Astrocyte (in vitro differentiated cells and primary cell): Measurements from ENCODE around the gene SLC45A1. TPM values are rescaled to one million over a fixed set of nuclear protein-coding genes. Genes with fewer than 3 reads are reported as not detected.

ENCODE experiments used
- DNase-seq: peaks from one replicate; pipeline ENCODE4 v3.0.0-alpha.2; 2010; ENCODE audit warnings: low read depth
- FAIRE-seq: peaks from 2 replicates; lab custom pipeline; 2011; peaks lifted over from hg19 to GRCh38; lab: Jason Lieb, UNC
- H2AFZ ChIP-seq: 2 replicates; pipeline ENCODE4 v1.6.0; 2012; ENCODE audit warnings: low read depth, low read length, inconsistent platforms
- H3K27ac ChIP-seq: 2 replicates; pipeline ENCODE4 v1.5.1; 2011; ENCODE audit warnings: low read depth, low read length, inconsistent platforms
- H3K27me3 ChIP-seq: 2 replicates; pipeline ENCODE4 v1.6.0; 2011; ENCODE audit warnings: low read length, inconsistent platforms; ENCODE audit not compliant: insufficient read depth
- H3K36me3 ChIP-seq: 2 replicates; pipeline ENCODE4 v1.5.1; 2011; ENCODE audit warnings: low read length, inconsistent platforms; ENCODE audit not compliant: insufficient read depth
- H3K4me1 ChIP-seq: 2 replicates; pipeline ENCODE4 v1.5.1; 2011; ENCODE audit warnings: low read length, inconsistent platforms; ENCODE audit not compliant: insufficient read depth
- H3K4me2 ChIP-seq: 2 replicates; pipeline ENCODE4 v1.6.0; 2012; ENCODE audit warnings: low read length, inconsistent platforms
- H3K4me3 ChIP-seq: 2 replicates; pipeline ENCODE4 v1.5.1; 2011; ENCODE audit warnings: low read depth, mild to moderate bottlenecking, low read length, inconsistent platforms; ENCODE audit not compliant: insufficient read depth
- H3K79me2 ChIP-seq: 2 replicates; pipeline ENCODE4 v1.6.0; 2012; ENCODE audit warnings: mild to moderate bottlenecking, low read length, inconsistent platforms; ENCODE audit not compliant: insufficient read depth
- H3K9ac ChIP-seq: 2 replicates; pipeline ENCODE4 v1.6.0; 2012; ENCODE audit warnings: mild to moderate bottlenecking, low read length, inconsistent platforms
- H3K9me3 ChIP-seq: 2 replicates; pipeline ENCODE4 v1.5.1; 2012; ENCODE audit warnings: low read depth, mild to moderate bottlenecking, low read length, inconsistent platforms; ENCODE audit not compliant: insufficient read depth
- H4K20me1 ChIP-seq: 2 replicates; pipeline ENCODE4 v1.6.0; 2012; ENCODE audit warnings: low read length, inconsistent platforms; ENCODE audit not compliant: insufficient read depth
- H3K27ac Mint-ChIP-seq: one replicate; pipeline ENCODE4 v1.8.0; 2021; ENCODE audit warnings: mild to moderate bottlenecking, mixed read lengths; ENCODE audit not compliant: unreplicated experiment
- H3K27me3 Mint-ChIP-seq: one replicate; pipeline ENCODE4 v1.8.0; 2021; ENCODE audit warnings: low read depth, mixed read lengths; ENCODE audit not compliant: unreplicated experiment
- H3K36me3 Mint-ChIP-seq: one replicate; pipeline ENCODE4 v1.8.0; 2021; ENCODE audit warnings: low read depth, mixed read lengths; ENCODE audit not compliant: unreplicated experiment
- H3K4me1 Mint-ChIP-seq: one replicate; pipeline ENCODE4 v1.8.0; 2021; ENCODE audit warnings: low read depth, mixed read lengths; ENCODE audit not compliant: unreplicated experiment
- H3K4me3 Mint-ChIP-seq: one replicate; pipeline ENCODE4 v1.8.0; 2021; ENCODE audit warnings: mild to moderate bottlenecking, moderate library complexity, mixed read lengths; ENCODE audit not compliant: unreplicated experiment
- H3K9me3 Mint-ChIP-seq: one replicate; pipeline ENCODE4 v1.8.0; 2021; ENCODE audit warnings: mild to moderate bottlenecking, mixed read lengths; ENCODE audit not compliant: unreplicated experiment
- EZH2 ChIP-seq: IDR thresholded peaks from 2 replicates; pipeline ENCODE4 v1.6.1; 2012; ENCODE audit warnings: mild to moderate bottlenecking, low read length, inconsistent platforms; ENCODE audit not compliant: insufficient read depth
- total RNA-seq: library from RNA; stranded (reverse); gene quantifications from 2 replicates; pipeline ENCODE4 v1.2.1, GENCODE V29; 2021
- TF ChIP-seq, protein P1 (sequence below): IDR thresholded peaks from 2 replicates; pipeline ENCODE4 v1.5.1; 2011; ENCODE audit warnings: low read depth, mild to moderate bottlenecking, inconsistent platforms, low read length, moderate library complexity; ENCODE audit not compliant: insufficient read depth

The SLC45A1 gene
- total RNA-seq, 1 donor from 2014 or later: 0.95 TPM

DNA sequence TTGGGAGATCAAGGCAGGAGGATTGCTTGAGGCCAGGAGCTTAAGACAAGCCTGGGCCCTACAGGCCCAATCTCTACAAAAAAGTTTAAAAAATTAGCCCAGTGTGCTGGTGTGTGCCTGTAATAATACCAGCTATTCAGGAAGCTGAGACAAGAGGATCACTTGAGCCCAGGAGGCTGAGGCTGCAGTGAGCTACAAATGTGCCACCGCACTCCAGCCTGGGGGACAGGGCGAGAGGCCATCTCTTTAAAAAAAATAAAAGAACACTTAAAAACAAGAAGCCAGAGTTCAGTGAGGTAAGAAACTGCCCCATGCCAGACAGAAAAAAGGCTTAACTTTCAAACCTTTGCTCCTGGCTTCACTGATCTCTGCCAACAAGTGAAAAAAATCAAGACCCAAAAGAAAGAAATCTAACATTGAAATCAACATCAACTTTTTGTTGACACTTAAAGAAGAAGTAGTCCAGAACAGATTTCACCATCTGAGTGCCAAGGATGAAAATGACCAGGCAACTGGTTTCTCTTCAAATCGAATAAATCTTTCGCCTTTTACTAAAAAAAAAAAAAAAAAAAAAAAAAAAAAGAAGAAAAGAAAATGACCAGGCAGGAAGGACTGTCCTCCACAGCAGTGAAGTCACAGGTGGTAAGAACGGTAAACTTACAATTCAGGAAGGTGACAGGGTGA lies 51.2 kb downstream of the SLC45A1 start:
- no peaks in the 10 kb centered on the region for H3K9me3 ChIP-seq
- H4K20me1 ChIP-seq: peaks cover 75% of the 10 kb centered on the region
- no peak overlapping the region for H2AFZ ChIP-seq
- Mint-ChIP-seq H3K27me3 (no peaks in the 10 kb centered on the region), H3K4me3 (no peak overlapping the region), H3K27ac (peak overlapping the region; percentile 26), H3K4me1 (peaks cover 68% of the 10 kb centered on the region), H3K9me3 (no peaks in the 10 kb centered on the region), H3K36me3 (peaks cover 18% of the 10 kb centered on the region)
- no peak for FAIRE-seq
- H3K27me3 ChIP-seq: no peaks in the 10 kb centered on the region
- DNase-seq: no peak
- no peak overlapping the region for H3K9ac ChIP-seq
- peaks cover 33% of the 10 kb centered on the region for H3K4me1 ChIP-seq
- H3K79me2 ChIP-seq: peaks cover 58% of the 10 kb centered on the region
- no peak overlapping the region for H3K4me2 ChIP-seq
- TF ChIP-seq, protein P1, sequence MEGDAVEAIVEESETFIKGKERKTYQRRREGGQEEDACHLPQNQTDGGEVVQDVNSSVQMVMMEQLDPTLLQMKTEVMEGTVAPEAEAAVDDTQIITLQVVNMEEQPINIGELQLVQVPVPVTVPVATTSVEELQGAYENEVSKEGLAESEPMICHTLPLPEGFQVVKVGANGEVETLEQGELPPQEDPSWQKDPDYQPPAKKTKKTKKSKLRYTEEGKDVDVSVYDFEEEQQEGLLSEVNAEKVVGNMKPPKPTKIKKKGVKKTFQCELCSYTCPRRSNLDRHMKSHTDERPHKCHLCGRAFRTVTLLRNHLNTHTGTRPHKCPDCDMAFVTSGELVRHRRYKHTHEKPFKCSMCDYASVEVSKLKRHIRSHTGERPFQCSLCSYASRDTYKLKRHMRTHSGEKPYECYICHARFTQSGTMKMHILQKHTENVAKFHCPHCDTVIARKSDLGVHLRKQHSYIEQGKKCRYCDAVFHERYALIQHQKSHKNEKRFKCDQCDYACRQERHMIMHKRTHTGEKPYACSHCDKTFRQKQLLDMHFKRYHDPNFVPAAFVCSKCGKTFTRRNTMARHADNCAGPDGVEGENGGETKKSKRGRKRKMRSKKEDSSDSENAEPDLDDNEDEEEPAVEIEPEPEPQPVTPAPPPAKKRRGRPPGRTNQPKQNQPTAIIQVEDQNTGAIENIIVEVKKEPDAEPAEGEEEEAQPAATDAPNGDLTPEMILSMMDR: no peak
- TF ChIP-seq EZH2: no peak
- peaks cover 4% of the 10 kb centered on the region for H3K36me3 ChIP-seq
- H3K27ac ChIP-seq: no peak overlapping the region
- H3K4me3 ChIP-seq: no peak overlapping the region

DNA sequence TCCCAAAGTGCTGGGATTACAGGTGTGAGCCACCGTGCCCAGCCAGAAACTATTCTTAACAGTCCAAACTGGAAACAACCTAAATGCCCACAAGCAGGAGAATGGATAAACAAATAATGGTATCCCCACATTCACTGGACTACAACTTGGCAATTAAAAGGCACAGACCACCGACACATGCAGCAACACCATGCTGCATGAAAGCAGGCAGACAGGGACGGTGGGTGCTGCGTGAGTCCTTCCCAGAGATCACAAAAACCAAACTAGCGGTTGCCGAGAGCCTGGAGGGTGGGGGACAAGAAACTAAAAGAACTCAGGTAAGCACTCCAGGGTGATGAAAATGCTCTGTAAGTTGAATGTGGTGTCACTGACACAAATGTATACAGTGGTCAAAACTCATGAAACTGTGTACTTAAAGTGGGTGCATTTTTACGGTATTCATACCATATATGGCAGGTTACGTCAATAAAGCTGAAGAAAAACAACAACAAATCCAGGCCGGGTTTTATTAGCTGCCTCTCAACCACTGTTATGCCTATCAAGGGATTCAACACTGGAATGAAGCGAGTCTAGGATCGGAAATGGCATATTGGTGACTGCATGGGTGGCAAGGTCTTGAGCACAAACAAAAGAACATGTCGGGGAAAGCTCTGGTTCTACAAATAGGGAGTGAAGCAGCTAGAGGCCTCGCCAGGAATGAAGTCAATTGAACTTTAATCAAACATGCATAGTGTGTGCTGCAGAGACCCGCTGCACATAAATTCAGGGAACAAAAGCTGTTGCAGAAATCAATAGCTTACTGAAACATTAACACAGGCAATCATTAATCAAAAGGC lies 52.4 kb downstream of the SLC45A1 start:
- H3K9ac ChIP-seq: no peak overlapping the region
- peaks cover 67% of the 10 kb centered on the region for H3K79me2 ChIP-seq
- no peaks in the 10 kb centered on the region for H3K9me3 Mint-ChIP-seq
- no peak for TF ChIP-seq EZH2
- TF ChIP-seq, protein P1: no peak
- peaks cover 18% of the 10 kb centered on the region for H3K36me3 Mint-ChIP-seq
- no peak overlapping the region for H2AFZ ChIP-seq
- H3K4me3 ChIP-seq: no peak overlapping the region
- H3K9me3 ChIP-seq: no peaks in the 10 kb centered on the region
- peak; percentile 68 for FAIRE-seq
- H4K20me1 ChIP-seq: peaks cover 78% of the 10 kb centered on the region
- no peak overlapping the region for H3K27ac Mint-ChIP-seq
- no peaks in the 10 kb centered on the region for H3K27me3 Mint-ChIP-seq
- H3K27me3 ChIP-seq: no peaks in the 10 kb centered on the region
- no peak overlapping the region for H3K4me3 Mint-ChIP-seq
- H3K27ac ChIP-seq: no peak overlapping the region
- peaks cover 41% of the 10 kb centered on the region for H3K4me1 ChIP-seq
- H3K4me1 Mint-ChIP-seq: peaks cover 73% of the 10 kb centered on the region
- DNase-seq: peak; percentile 78
- H3K4me2 ChIP-seq: peak overlapping the region; percentile 54
- peaks cover under 1% of the 10 kb centered on the region for H3K36me3 ChIP-seq
